ENCODE data around the gene BCAS1.

Gene BCAS1

GRCh38 chr20:53931597-53931996 is 138.8 kb downstream of the BCAS1 start:
- TF ChIP-seq EZH2 (IDR thresholded peaks at IDR 0.05; ENCODE audit: borderline replicate concordance, low read depth, low read length, severe bottlenecking), result no peak
- no peak for TF ChIP-seq CTCF (IDR thresholded peaks at IDR 0.05; ENCODE audit: borderline replicate concordance, extremely low read depth, low read length, poor library complexity, severe bottlenecking)
- Histone ChIP-seq H3K9me3 (ENCODE audit: insufficient read depth, low read length, severe bottlenecking) (no peaks in the 10 kb centered on the region), H3K4me1 (ENCODE audit: insufficient read depth, low read length) (peaks cover 19% of the 10 kb centered on the region), H3K9ac (ENCODE audit: low read depth, low read length) (no peak overlapping the region), H2AFZ (ENCODE audit: low read depth, low read length) (no peak overlapping the region), H3K4me2 (ENCODE audit: insufficient read depth, low read length) (no peak overlapping the region), H4K20me1 (ENCODE audit: insufficient read depth, low read length) (no peaks in the 10 kb centered on the region), H3K36me3 (ENCODE audit: insufficient read depth, low read length) (no peaks in the 10 kb centered on the region), H3K4me3 (ENCODE audit: low read depth in 1 of 2, low read length in 2 of 2) (no peak overlapping the region), H3K27me3 (ENCODE audit: insufficient read depth, low read length, poor library complexity) (peaks cover 22% of the 10 kb centered on the region), H3K79me2 (ENCODE audit: insufficient read depth, low read length) (no peaks in the 10 kb centered on the region), H3K27ac (ENCODE audit: low read length) (no peak overlapping the region)
- DNase-seq (no peak), ATAC-seq (ENCODE audit: insufficient read depth, low read depth) (no peak)

GRCh38 chr20:53930651-53931504 is 139.5 kb downstream of the BCAS1 start:
- Histone ChIP-seq H3K9me3 (ENCODE audit: insufficient read depth, low read length, severe bottlenecking) (no peaks in the 10 kb centered on the region), H3K27me3 (ENCODE audit: insufficient read depth, low read length, poor library complexity) (peaks cover 22% of the 10 kb centered on the region), H3K4me3 (ENCODE audit: low read depth in 1 of 2, low read length in 2 of 2) (no peak overlapping the region), H3K79me2 (ENCODE audit: insufficient read depth, low read length) (no peaks in the 10 kb centered on the region), H3K27ac (ENCODE audit: low read length) (no peak overlapping the region), H2AFZ (ENCODE audit: low read depth, low read length) (no peak overlapping the region), H3K4me2 (ENCODE audit: insufficient read depth, low read length) (no peak overlapping the region), H3K4me1 (ENCODE audit: insufficient read depth, low read length) (peaks cover 19% of the 10 kb centered on the region), H4K20me1 (ENCODE audit: insufficient read depth, low read length) (no peaks in the 10 kb centered on the region), H3K9ac (ENCODE audit: low read depth, low read length) (no peak overlapping the region), H3K36me3 (ENCODE audit: insufficient read depth, low read length) (no peaks in the 10 kb centered on the region)
- DNase-seq (no peak), ATAC-seq (ENCODE audit: insufficient read depth, low read depth) (no peak)
- TF ChIP-seq EZH2 (IDR thresholded peaks at IDR 0.05; ENCODE audit: borderline replicate concordance, low read depth, low read length, severe bottlenecking), result no peak
- no peak for TF ChIP-seq CTCF (IDR thresholded peaks at IDR 0.05; ENCODE audit: borderline replicate concordance, extremely low read depth, low read length, poor library complexity, severe bottlenecking)

GRCh38 chr20:53929974-53930650 is 140.3 kb downstream of the BCAS1 start:
- no peak for ATAC-seq (ENCODE audit: insufficient read depth, low read depth)
- H3K4me2 ChIP-seq (ENCODE audit: insufficient read depth, low read length), result no peak overlapping the region

GRCh38 chr20:53929399-53929798 is 141.0 kb downstream of the BCAS1 start:
- Histone ChIP-seq H3K4me3 (ENCODE audit: low read depth in 1 of 2, low read length in 2 of 2) (no peak overlapping the region), H3K9ac (ENCODE audit: low read depth, low read length) (no peak overlapping the region), H2AFZ (ENCODE audit: low read depth, low read length) (no peak overlapping the region), H4K20me1 (ENCODE audit: insufficient read depth, low read length) (no peaks in the 10 kb centered on the region), H3K27me3 (ENCODE audit: insufficient read depth, low read length, poor library complexity) (peaks cover 22% of the 10 kb centered on the region), H3K79me2 (ENCODE audit: insufficient read depth, low read length) (no peaks in the 10 kb centered on the region), H3K4me2 (ENCODE audit: insufficient read depth, low read length) (no peak overlapping the region), H3K36me3 (ENCODE audit: insufficient read depth, low read length) (no peaks in the 10 kb centered on the region), H3K9me3 (ENCODE audit: insufficient read depth, low read length, severe bottlenecking) (no peaks in the 10 kb centered on the region), H3K4me1 (ENCODE audit: insufficient read depth, low read length) (peaks cover 4% of the 10 kb centered on the region), H3K27ac (ENCODE audit: low read length) (no peak overlapping the region)
- DNase-seq, result no peak
- ATAC-seq (ENCODE audit: insufficient read depth, low read depth), result no peak
- no peak for TF ChIP-seq CTCF (IDR thresholded peaks at IDR 0.05; ENCODE audit: borderline replicate concordance, extremely low read depth, low read length, poor library complexity, severe bottlenecking)
- TF ChIP-seq EZH2 (IDR thresholded peaks at IDR 0.05; ENCODE audit: borderline replicate concordance, low read depth, low read length, severe bottlenecking), result no peak

More at GRCh38 chr20:53929974-53930650, 140.3 kb downstream of the BCAS1 start:
- Histone ChIP-seq H3K4me3 (ENCODE audit: low read depth in 1 of 2, low read length in 2 of 2) (no peak overlapping the region), H3K27ac (ENCODE audit: low read length) (no peak overlapping the region), H3K27me3 (ENCODE audit: insufficient read depth, low read length, poor library complexity) (peaks cover 22% of the 10 kb centered on the region), H3K4me1 (ENCODE audit: insufficient read depth, low read length) (peaks cover 11% of the 10 kb centered on the region), H2AFZ (ENCODE audit: low read depth, low read length) (no peak overlapping the region), H3K9ac (ENCODE audit: low read depth, low read length) (no peak overlapping the region), H3K36me3 (ENCODE audit: insufficient read depth, low read length) (no peaks in the 10 kb centered on the region), H3K9me3 (ENCODE audit: insufficient read depth, low read length, severe bottlenecking) (no peaks in the 10 kb centered on the region), H4K20me1 (ENCODE audit: insufficient read depth, low read length) (no peaks in the 10 kb centered on the region), H3K79me2 (ENCODE audit: insufficient read depth, low read length) (no peaks in the 10 kb centered on the region)
- no peak for DNase-seq
- no peak for TF ChIP-seq EZH2 (IDR thresholded peaks at IDR 0.05; ENCODE audit: borderline replicate concordance, low read depth, low read length, severe bottlenecking)

Measured in DND-41 (cell line).